Activated CD8-positive, alpha-beta memory T cell treated with anti-CD3 and anti-CD28 coated beads for 36 hours (primary cell): Measurements from ENCODE around the gene LDOC1. TPM values are rescaled to one million over a fixed set of nuclear protein-coding genes. Genes with fewer than 3 reads are reported as not detected.
"Not testable (repeated sequence)": the region's sequence is repeated elsewhere in the genome, so short reads cannot be mapped to it uniquely, and the experiment has no call there.

ENCODE experiments used
- CTCF ChIA-PET: fragments of 350-600 bp; sonication (Branson Sonifier 250); formaldehyde crosslinking; loops from one replicate; lab custom pipeline; 2021; ENCODE audit warnings: antibody characterized with exemption; lab: Charles Lee
- POLR2A ChIA-PET: fragments of 350-600 bp; sonication (Branson Sonifier 250); formaldehyde crosslinking; loops from one replicate; lab custom pipeline; 2021; ENCODE audit warnings: antibody characterized with exemption; lab: Charles Lee
- total RNA-seq, 2 experiments: library from RNA; stranded (reverse); gene quantifications; one replicate each; pipeline ENCODE4 v1.2.3, GENCODE V29; 2021

Gene LDOC1
- total RNA-seq = 1 to 10 TPM in 1 of 2 experiments, under 1 TPM in 1; 0.93 to 1.2 TPM

DNA sequence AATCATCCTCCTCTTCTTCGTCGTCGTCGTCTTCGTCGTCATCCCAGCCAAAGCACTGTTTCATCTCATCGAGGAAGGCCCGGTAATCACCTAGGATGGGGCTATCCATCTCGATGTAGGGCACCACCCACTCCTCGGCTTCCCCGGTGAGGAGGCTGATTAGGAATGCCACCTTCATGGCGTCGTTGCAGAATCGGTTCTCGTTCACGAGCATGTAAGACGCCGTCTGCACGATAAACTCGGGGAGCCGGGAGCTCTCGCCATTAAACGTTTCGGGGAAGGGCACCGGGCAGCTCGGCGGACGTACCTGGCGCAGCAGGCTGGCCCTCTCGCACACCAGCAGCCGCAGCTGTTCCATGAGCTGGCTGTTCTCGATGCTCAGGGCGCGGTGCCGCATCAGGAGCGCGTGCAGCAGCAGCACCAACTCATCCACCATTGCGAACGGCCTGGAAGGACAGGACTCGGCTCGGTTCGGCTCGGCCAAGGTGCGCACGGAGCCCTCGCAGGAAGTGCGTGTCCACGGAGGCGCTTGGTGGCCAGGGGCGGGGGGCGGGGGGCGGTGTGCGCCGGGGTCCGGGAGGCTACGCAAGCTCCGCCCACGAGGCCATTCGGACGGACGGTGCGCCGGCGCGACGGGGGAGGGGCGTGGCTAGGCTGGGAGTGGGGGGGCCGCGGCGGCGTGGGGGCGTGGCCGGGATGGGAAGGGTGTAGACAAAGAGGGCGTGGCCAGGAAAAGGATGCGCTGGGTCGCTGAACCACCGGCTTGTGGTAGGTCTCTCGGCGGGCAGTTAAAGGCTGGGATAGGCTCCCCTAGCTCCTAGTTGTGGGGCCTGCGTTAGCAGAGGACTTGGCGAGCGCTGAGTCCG lies at the start of gene LDOC1:
Gene LDOC1 (minus strand): TSS at position 544 of the 866 bp plus-strand sequence. CDS start 108 bp downstream, at position 436.
- ChIA-PET CTCF (no interaction called here), POLR2A (no interaction called here)

DNA sequence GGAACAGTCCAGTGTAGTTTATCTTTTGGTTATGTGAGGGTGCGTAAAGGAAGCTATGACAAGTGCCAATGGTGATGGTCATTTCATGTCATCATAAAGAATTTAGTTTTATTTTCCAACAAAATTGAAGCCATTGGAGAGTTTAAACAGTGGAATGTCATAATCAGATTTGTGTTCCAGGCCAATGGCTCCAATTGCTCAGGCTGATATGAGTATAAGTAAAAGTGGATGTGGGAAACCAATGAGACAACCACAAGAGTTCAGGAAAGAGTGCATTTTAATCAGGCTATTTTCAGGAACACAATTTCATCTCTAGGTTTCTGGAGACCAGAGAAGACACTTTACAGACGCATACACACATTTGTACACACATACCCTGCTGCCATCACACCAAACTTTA lies 44.7 kb upstream of the LDOC1 start:
- POLR2A ChIA-PET = no interaction called here
- CTCF ChIA-PET = no interaction called here

DNA sequence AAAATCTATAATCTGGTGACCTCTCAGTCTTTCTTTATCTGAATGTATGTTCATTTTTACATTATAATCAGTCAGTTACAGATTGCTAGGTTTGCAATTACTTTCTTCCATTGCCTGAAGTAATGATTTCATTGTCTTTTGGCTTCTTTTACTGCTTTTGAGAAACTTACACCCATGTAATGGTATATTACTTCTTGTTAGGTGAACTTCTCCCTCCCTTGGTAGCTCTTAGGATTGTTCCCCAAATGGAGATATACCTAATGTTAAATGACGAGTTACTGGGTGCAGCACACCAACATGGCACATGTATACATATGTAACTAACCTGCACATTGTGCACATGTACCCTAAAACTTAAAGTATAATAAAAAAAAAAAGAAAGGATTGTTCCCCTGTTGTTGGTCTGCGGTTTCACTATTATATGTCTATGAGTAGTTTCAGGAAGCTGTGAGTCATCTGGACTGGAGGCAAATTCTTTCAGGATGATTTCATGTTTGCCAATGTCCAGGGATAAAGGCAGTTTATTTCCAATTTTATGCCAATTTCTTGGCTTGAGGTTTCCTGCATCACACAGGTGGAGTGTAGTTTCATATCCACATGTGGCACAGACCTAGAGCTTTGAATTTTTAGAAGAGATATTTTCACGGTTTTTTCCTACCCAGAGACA lies 43.5 kb upstream of the LDOC1 start:
- POLR2A ChIA-PET = no interaction called here
- CTCF ChIA-PET = no interaction called here

DNA sequence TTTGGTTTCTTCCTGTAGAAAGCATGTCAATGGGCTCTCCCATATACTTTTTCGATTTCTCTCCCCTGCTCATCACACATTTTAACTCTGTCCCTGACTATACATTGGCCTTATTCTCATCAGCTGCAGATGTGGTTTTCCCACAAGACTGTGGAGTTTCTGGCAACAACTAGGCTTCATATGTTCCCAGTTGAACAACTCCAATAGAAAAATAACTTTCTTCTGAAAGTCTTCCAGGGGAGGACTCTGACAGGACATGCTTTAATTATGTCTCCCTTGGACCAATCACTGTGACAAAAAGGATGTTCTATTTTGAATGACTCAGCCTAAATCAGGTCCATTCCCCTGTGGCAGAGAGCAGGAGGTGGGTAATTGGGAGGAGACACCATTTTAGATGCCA lies 37.3 kb upstream of the LDOC1 start:
- CTCF ChIA-PET = no interaction called here
- POLR2A ChIA-PET = no interaction called here

- ChIA-PET POLR2A (no interaction called here), CTCF (no interaction called here)
Measured at GRCh38 chrX:141201962-141202361, 25.0 kb upstream of the LDOC1 start.

DNA sequence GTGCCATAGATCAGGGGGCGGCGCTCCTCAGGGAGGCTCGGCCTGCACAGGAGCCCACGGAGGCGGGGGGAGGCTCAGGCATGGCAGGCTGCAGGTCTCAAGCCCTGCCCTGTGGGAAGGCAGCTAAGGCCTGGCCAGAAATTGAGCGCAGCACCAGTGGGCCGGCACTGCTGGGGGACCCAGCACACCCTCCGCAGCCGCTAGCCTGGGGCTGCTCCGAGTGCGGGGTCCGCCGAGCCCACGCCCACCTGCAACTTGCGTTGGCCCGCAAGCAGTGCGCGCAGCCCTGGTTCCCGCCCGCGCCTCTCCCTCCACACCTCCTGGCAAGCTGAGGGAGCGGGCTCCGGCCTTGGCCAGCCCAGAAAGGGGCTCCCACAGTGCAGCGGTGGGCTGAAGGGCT lies 11.6 kb upstream of the LDOC1 start:
- POLR2A ChIA-PET, CTCF ChIA-PET: not testable (repeated sequence)

DNA sequence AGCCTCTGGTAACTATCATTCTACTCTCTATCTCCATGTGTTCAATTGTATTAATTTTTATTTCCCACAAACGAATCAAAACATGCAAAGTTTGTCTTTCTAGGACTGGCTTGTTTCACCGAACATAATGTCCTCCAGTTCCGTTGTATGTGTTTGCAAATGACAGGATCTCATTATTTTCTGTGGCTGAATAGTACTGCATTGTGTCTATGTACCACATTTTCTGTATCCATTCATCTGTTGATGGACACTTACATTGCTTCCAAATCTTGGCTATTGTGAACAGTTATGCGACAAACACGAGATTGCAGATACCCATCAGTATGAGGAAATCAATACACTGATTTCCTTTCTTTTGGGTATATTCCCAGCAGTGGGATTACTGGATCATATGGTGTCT lies 8.4 kb upstream of the LDOC1 start:
- CTCF ChIA-PET = no interaction called here

DNA sequence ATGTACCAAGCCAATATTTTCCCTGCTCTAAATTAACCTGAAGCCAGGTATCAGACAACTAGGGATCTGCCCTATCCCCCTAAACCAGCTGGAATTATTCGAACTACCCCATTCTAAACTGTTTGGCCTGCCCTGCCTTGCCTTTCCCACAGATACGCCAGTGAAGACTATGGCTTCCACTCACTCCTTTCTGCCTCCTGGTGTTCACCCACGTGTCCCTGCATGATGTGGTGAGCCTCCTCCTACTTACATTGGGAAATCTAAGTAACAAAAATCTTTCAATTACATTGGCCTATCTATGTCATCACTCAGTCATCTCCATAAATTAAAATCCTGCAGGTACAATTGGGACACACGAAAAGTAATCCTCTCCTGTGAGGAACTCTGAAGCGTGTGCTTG lies 6.1 kb upstream of the LDOC1 start:
- POLR2A ChIA-PET = no interaction called here
- CTCF ChIA-PET = no interaction called here

More for the DNA sequence above, 8.4 kb upstream of the LDOC1 start:
- POLR2A ChIA-PET = no interaction called here

- CTCF ChIA-PET = no interaction called here
- POLR2A ChIA-PET = no interaction called here
Measured at GRCh38 chrX:141180851-141181250, 3.9 kb upstream of the LDOC1 start.

GRCh38 chrX:141175786-141176185 lies 1.1 kb downstream of the LDOC1 start:
- CTCF ChIA-PET = no interaction called here

GRCh38 chrX:141164406-141164805 lies 12.5 kb downstream of the LDOC1 start:
- POLR2A ChIA-PET = no interaction called here

More at GRCh38 chrX:141175786-141176185, 1.1 kb downstream of the LDOC1 start:
- POLR2A ChIA-PET = no interaction called here

GRCh38 chrX:141158084-141158483 lies 18.8 kb downstream of the LDOC1 start:
- CTCF ChIA-PET = no interaction called here
- POLR2A ChIA-PET = no interaction called here

More at GRCh38 chrX:141164406-141164805, 12.5 kb downstream of the LDOC1 start:
- CTCF ChIA-PET = no interaction called here

GRCh38 chrX:141155231-141155630 lies 21.7 kb downstream of the LDOC1 start:
- CTCF ChIA-PET = not testable (repeated sequence)

DNA sequence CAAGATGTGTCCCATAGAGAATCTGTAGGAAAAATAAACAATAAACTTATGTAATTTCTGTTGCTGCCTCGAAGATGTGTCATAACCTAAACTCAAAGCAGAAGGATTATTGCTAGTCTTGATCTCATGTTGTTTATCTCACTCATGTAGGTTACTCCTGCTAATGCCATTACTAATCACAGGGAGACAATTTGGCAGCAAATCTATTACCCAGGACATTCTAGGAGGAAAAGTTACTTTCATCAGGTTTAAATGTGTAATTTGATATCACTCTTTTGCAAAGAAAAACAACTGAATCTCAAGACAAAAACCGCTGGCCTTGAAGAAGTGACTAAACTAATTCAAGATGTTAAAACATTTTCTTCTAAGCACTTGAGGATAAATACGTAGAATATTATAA lies 34.0 kb downstream of the LDOC1 start:
- CTCF ChIA-PET = no interaction called here
- POLR2A ChIA-PET = no interaction called here

More at GRCh38 chrX:141155231-141155630, 21.7 kb downstream of the LDOC1 start:
- POLR2A ChIA-PET = not testable (repeated sequence)

DNA sequence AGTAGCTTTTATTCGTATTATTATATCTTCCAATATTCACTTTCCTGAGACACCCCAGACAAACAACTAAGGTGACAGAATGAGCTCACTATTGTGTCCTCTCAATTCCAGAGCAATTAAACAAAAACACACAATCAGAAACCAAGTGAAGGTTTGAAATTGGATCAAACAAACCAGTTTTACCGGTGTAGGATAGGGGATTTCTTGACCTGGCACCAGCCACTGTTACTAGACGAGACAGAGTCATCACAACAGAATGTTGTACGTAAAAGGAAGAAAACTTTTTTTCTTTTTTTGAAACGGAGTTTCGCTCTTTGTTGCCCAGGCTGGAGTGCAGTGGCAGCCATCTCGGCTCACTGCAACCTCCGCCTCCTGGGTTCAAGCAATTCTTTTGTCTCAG lies 43.7 kb downstream of the LDOC1 start:
- POLR2A ChIA-PET = no interaction called here
- CTCF ChIA-PET = no interaction called here

GRCh38 chrX:141127146-141127545 lies 49.8 kb downstream of the LDOC1 start:
- ChIA-PET POLR2A (no interaction called here), CTCF (no interaction called here)

Other genes starting within 250 kb of the LDOC1 start
- not detected for gene SPANXB1, start 174.5 kb downstream of the LDOC1 start, total RNA-seq
- not detected for gene SPANXC, start 65.4 kb upstream of the LDOC1 start, total RNA-seq